ENCODE results near the gene POP7.

GRCh38 chr7:100678291-100678984, 27.5 kb upstream of the POP7 start:
- no peak for TF ChIP-seq CTCF (IDR thresholded peaks at IDR 0.05)
- no peak for TF ChIP-seq EZH2 (IDR thresholded peaks at IDR 0.05; ENCODE audit: borderline replicate concordance, insufficient read depth, low read depth, low read length, poor library complexity, severe bottlenecking)
